ENCODE measurements around the gene DRG2.

Gene DRG2

DNA sequence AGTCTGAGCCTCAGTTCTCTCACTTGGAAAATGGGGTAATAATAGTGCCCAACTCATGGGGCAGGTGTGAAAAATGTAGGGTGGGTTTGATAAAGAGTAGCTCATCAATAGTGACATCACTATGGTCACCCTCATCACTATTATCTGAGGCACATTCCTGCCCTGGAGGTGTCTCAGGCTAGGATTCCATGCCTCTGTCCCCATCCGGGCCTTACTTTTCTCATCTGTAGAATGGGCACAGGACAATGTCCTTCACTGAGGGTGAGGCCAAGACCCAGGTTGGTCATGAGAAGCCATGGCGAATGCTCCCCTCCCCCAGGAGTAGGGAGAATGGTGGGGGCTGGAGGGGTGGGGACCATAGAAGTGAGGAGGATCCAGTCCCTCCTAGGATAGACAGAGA lies 51.3 kb downstream of the DRG2 start:
- DNase-seq (ENCODE audit: low read depth), result no peak
- in situ Hi-C loops (cut with HindIII; ENCODE audit: low sequenced_read_pairs), result no loop called here
- no peak overlapping the region for H3K4me3 ChIP-seq (ENCODE audit: low read depth, low read length)
- TF ChIP-seq, protein P1, sequence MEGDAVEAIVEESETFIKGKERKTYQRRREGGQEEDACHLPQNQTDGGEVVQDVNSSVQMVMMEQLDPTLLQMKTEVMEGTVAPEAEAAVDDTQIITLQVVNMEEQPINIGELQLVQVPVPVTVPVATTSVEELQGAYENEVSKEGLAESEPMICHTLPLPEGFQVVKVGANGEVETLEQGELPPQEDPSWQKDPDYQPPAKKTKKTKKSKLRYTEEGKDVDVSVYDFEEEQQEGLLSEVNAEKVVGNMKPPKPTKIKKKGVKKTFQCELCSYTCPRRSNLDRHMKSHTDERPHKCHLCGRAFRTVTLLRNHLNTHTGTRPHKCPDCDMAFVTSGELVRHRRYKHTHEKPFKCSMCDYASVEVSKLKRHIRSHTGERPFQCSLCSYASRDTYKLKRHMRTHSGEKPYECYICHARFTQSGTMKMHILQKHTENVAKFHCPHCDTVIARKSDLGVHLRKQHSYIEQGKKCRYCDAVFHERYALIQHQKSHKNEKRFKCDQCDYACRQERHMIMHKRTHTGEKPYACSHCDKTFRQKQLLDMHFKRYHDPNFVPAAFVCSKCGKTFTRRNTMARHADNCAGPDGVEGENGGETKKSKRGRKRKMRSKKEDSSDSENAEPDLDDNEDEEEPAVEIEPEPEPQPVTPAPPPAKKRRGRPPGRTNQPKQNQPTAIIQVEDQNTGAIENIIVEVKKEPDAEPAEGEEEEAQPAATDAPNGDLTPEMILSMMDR (IDR thresholded peaks at IDR 0.05; ENCODE audit: low read depth, low read length, missing control alignments), result no peak

DNA sequence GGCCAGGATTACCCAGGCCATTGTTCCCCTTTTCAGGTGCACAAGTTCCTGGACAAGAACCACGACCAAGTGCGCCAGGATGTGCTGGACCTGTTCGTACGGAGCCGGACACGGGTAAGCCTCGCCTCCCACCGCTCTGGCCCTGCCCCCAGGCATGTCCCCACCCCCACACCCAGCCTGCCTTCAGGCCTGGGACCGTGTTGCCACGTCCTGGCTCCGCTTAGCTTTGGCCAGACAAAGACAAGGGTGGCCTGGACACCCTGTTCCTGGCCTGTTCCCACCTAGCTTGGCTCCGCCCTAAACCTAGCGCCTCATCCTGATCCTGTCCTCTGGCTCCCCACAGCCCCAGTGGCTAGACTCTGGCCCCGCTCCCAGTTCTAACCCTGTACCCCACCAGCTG lies 51.8 kb downstream of the DRG2 start:
- TF ChIP-seq, protein P1 (IDR thresholded peaks at IDR 0.05; ENCODE audit: low read depth, low read length, missing control alignments), result no peak
- DNase-seq (ENCODE audit: low read depth), result no peak
- H3K4me3 ChIP-seq (ENCODE audit: low read depth, low read length), result no peak overlapping the region
- in situ Hi-C loops (cut with HindIII; ENCODE audit: low sequenced_read_pairs), result no loop called here

DNA sequence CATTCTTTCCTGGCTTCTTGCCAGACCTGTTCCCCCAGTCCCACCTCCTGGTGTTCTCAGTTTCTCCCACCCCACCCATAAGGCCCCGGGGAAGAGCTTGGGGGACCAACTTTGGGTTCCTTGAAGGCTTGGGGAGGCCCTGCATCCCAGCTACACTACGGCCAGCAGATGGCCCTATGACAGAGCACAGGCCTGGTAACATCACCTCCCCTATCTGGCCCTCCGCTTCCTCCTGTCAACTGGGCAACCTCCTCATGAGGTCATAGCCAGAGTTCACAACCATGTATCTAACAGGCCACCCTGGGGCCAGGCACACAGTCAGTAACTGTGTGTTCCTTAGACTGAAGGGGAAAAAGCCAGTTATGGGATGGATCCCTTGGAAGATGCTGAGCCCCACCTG lies 52.2 kb downstream of the DRG2 start:
- in situ Hi-C loops (cut with HindIII; ENCODE audit: low sequenced_read_pairs), result no loop called here
- no peak for DNase-seq (ENCODE audit: low read depth)
- H3K4me3 ChIP-seq (ENCODE audit: low read depth, low read length), result no peak overlapping the region
- TF ChIP-seq, protein P1 (IDR thresholded peaks at IDR 0.05; ENCODE audit: low read depth, low read length, missing control alignments), result peak; percentile 42

DNA sequence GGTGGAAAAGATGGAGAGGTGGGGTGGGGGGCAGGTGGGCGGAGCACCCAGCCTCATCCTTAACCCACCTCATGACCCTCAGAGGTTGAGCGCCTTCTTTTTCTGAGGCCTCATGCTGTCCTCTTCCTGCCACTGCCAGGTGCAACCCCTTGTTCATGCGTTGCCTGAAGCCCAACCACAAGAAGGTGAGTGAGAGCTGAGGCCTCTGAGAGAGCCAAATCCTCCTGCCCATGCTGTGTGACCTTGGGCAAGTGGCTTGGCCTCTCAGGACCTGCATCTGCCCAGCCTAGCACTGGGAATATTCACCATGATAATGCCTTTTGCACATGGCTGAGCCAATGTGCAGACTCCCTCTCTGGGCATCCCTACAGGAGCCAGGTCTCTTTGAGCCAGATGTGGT lies 52.9 kb downstream of the DRG2 start:
- DNase-seq (ENCODE audit: low read depth), result no peak
- in situ Hi-C loops (cut with HindIII; ENCODE audit: low sequenced_read_pairs), result no loop called here
- TF ChIP-seq, protein P1 (IDR thresholded peaks at IDR 0.05; ENCODE audit: low read depth, low read length, missing control alignments), result no peak
- H3K4me3 ChIP-seq (ENCODE audit: low read depth, low read length), result no peak overlapping the region

DNA sequence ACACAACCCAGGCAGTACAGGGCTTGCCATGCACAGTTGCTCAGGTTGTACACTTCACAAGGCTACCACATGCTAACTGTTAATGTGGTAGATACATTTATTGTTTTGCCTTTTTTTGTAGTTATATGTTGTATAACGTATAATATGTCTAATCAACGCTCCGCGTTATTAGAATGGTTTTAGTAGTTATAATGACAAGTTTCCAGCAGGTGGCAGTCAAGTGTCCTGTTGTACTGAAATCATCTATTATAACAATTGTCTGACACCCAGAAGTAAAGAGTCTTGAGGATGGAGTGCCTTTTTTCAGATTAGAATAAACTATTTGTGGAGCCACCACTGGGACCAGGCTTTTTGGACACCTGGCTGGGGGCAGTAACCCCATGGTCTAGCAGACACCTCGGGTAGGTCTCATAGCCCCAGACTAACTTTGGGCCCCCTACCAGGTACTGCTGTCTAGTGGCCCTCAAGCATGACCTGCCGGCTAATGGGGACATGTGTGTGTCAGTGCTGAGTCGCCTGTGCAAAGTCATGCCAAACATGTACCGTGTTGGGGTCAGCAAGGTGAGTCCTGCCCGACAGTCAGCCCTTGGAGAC lies 53.6 kb downstream of the DRG2 start:
- no peak overlapping the region for H3K4me3 ChIP-seq (ENCODE audit: low read depth, low read length)
- TF ChIP-seq, protein P1 (IDR thresholded peaks at IDR 0.05; ENCODE audit: low read depth, low read length, missing control alignments), result peak; percentile 50
- in situ Hi-C loops (cut with HindIII; ENCODE audit: low sequenced_read_pairs), result no loop called here
- peak; percentile 28 for DNase-seq (ENCODE audit: low read depth)

DNA sequence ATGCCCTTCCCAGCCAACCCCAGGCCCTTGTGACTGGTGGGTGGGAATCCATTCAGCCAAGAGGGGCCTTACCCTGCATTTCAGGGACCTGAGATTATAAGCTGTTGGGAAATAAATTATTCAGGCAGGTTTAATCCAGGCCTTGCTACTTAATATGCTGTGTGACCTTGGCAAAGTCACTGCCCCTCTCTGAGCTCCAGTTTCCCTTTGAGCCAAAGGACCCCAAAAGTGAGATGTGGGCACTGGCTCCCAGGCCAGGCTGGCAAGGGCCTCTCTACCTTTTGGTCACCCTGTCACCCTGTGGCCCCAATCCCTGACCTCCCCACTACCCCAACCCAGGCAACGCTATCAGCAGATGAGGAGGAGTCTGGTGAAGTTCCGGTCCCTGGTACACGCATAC lies 54.7 kb downstream of the DRG2 start:
- in situ Hi-C loops (cut with HindIII; ENCODE audit: low sequenced_read_pairs), result no loop called here
- TF ChIP-seq, protein P1 (IDR thresholded peaks at IDR 0.05; ENCODE audit: low read depth, low read length, missing control alignments), result no peak
- no peak overlapping the region for H3K4me3 ChIP-seq (ENCODE audit: low read depth, low read length)
- no peak for DNase-seq (ENCODE audit: low read depth)
